EL (cell line): ENCODE data around the gene SLC29A2.

Source experiments
- DNase-seq: peaks from one replicate; pipeline ENCODE4 v3.0.0-alpha.2; 2016

The SLC29A2 gene

GRCh38 chr11:66346476-66347424 is 24.8 kb downstream of the SLC29A2 start:
- no peak for DNase-seq

- no peak for DNase-seq
Measured at GRCh38 chr11:66345316-66345649, 26.3 kb downstream of the SLC29A2 start.

GRCh38 chr11:66344550-66345315 is 26.8 kb downstream of the SLC29A2 start, which contains the start of gene BRMS1:
Gene BRMS1 (minus strand): TSS chr11:66345104. CDS start chr11:66342234, 2,870 bp downstream.
- DNase-seq = peak; percentile 97

- no peak for DNase-seq
Measured at GRCh38 chr11:66343176-66343575, 28.4 kb downstream of the SLC29A2 start.

- DNase-seq = no peak
Measured at GRCh38 chr11:66341502-66342126, 29.9 kb downstream of the SLC29A2 start.

- no peak for DNase-seq
Measured at GRCh38 chr11:66340596-66341501, 30.7 kb downstream of the SLC29A2 start.

GRCh38 chr11:66339686-66340483 is 31.7 kb downstream of the SLC29A2 start:
- DNase-seq = no peak

GRCh38 chr11:66339162-66339675 is 32.3 kb downstream of the SLC29A2 start:
- DNase-seq = peak; percentile 69

GRCh38 chr11:66338276-66339161 is 33.0 kb downstream of the SLC29A2 start:
- no peak for DNase-seq

GRCh38 chr11:66337103-66337899 is 34.3 kb downstream of the SLC29A2 start:
- peak; percentile 58 for DNase-seq

GRCh38 chr11:66336234-66337102 is 35.1 kb downstream of the SLC29A2 start, which contains the start of gene RIN1:
Gene RIN1 (minus strand): TSS chr11:66336434. CDS start chr11:66336402, 32 bp downstream.
- peak; percentile 100 for DNase-seq

GRCh38 chr11:66335531-66336233 is 35.9 kb downstream of the SLC29A2 start:
- DNase-seq = peak; percentile 75

- no peak for DNase-seq
Measured at GRCh38 chr11:66334605-66335442, 36.7 kb downstream of the SLC29A2 start.

- no peak for DNase-seq
Measured at GRCh38 chr11:66333896-66334604, 37.5 kb downstream of the SLC29A2 start.

- no peak for DNase-seq
Measured at GRCh38 chr11:66333220-66333877, 38.2 kb downstream of the SLC29A2 start.
